Frontal cortex (tissue), 4 donors: ENCODE results near the gene H1-8. TPM values are rescaled to one million over a fixed set of nuclear protein-coding genes. Genes with fewer than 3 reads are reported as not detected.
"Not testable (repeated sequence)": the region's sequence is repeated elsewhere in the genome, so short reads cannot be mapped to it uniquely, and the experiment has no call there.

Source experiments
- DNase-seq, 2 donors: peaks; one replicate each; pipeline ENCODE4 v3.0.0; 2012; ENCODE audit warnings: low spot score in 2 of 2
- FAIRE-seq: peaks from 2 replicates; lab custom pipeline; 2012; peaks lifted over from hg19 to GRCh38; lab: Jason Lieb, UNC
- total RNA-seq: library from RNA; depleted of rRNA; stranded (reverse); fragments of >200 nt; gene quantifications from one replicate; pipeline ENCODE4 v1.2.3, GENCODE V29; 2014
- donor health status: control.
- donor health status: control.
- donor health status: control.

Gene H1-8
- total RNA-seq, 1 donor from 2014 or later: not detected

DNA sequence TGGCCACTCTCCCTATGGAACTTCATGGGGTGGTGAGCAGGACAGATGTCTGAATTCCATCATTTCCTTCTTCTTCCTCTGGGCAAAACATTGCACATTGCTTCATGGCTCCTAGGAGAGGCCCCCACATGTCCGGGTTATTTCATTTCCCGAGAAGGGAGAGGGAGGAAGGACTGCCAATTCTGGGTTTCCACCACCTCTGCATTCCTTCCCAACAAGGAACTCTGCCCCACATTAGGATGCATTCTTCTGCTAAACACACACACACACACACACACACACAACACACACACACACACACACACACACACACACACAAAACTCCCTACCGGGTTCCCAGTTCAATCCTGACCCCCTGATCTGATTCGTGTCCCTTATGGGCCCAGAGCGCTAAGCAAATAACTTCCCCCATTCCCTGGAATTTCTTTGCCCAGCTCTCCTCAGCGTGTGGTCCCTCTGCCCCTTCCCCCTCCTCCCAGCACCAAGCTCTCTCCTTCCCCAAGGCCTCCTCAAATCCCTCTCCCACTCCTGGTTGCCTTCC is 12.7 kb upstream of the H1-8 start:
- FAIRE-seq (no peak), DNase-seq (no peak)

DNA sequence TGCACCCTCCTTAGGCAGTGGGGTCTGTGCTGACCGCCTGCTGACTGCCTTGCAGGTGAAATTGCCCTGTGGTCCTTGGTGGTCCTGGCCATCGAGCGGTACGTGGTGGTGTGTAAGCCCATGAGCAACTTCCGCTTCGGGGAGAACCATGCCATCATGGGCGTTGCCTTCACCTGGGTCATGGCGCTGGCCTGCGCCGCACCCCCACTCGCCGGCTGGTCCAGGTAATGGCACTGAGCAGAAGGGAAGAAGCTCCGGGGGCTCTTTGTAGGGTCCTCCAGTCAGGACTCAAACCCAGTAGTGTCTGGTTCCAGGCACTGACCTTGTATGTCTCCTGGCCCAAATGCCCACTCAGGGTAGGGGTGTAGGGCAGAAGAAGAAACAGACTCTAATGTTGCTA is 12.2 kb upstream of the H1-8 start:
- DNase-seq (no peak), FAIRE-seq (no peak)

DNA sequence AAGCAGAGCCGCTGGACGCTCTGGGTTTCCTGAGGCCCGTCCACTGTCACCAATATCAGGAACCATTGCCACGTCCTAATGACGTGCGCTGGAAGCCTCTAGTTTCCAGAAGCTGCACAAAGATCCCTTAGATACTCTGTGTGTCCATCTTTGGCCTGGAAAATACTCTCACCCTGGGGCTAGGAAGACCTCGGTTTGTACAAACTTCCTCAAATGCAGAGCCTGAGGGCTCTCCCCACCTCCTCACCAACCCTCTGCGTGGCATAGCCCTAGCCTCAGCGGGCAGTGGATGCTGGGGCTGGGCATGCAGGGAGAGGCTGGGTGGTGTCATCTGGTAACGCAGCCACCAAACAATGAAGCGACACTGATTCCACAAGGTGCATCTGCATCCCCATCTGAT is 11.3 kb upstream of the H1-8 start:
- DNase-seq (no peak), FAIRE-seq (no peak)

DNA sequence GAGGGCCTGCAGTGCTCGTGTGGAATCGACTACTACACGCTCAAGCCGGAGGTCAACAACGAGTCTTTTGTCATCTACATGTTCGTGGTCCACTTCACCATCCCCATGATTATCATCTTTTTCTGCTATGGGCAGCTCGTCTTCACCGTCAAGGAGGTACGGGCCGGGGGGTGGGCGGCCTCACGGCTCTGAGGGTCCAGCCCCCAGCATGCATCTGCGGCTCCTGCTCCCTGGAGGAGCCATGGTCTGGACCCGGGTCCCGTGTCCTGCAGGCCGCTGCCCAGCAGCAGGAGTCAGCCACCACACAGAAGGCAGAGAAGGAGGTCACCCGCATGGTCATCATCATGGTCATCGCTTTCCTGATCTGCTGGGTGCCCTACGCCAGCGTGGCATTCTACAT is 10.7 kb upstream of the H1-8 start:
- DNase-seq: no peak
- no peak for FAIRE-seq

DNA sequence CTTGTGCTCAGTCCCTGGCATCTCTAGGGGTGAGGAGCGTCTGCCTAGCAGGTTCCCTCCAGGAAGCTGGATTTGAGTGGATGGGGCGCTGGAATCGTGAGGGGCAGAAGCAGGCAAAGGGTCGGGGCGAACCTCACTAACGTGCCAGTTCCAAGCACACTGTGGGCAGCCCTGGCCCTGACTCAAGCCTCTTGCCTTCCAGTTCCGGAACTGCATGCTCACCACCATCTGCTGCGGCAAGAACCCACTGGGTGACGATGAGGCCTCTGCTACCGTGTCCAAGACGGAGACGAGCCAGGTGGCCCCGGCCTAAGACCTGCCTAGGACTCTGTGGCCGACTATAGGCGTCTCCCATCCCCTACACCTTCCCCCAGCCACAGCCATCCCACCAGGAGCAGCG is 9.6 kb upstream of the H1-8 start:
- no peak for FAIRE-seq
- DNase-seq: no peak

DNA sequence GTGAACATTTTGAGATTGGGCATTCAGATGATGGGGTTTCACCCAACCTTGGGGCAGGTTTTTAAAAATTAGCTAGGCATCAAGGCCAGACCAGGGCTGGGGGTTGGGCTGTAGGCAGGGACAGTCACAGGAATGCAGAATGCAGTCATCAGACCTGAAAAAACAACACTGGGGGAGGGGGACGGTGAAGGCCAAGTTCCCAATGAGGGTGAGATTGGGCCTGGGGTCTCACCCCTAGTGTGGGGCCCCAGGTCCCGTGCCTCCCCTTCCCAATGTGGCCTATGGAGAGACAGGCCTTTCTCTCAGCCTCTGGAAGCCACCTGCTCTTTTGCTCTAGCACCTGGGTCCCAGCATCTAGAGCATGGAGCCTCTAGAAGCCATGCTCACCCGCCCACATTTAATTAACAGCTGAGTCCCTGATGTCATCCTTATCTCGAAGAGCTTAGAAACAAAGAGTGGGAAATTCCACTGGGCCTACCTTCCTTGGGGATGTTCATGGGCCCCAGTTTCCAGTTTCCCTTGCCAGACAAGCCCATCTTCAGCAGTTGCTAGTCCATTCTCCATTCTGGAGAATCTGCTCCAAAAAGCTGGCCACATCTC is 8.4 kb upstream of the H1-8 start:
- no peak for FAIRE-seq
- no peak for DNase-seq

DNA sequence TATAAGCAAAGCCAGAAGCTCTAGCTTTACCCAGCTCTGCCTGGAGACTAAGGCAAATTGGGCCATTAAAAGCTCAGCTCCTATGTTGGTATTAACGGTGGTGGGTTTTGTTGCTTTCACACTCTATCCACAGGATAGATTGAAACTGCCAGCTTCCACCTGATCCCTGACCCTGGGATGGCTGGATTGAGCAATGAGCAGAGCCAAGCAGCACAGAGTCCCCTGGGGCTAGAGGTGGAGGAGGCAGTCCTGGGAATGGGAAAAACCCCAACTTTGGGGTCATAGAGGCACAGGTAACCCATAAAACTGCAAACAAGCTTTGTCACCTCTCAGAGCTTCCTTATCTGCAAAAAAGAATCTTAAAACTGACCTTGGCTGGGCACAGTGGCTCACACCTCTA is 7.9 kb upstream of the H1-8 start:
- FAIRE-seq (no peak), DNase-seq (no peak)

DNA sequence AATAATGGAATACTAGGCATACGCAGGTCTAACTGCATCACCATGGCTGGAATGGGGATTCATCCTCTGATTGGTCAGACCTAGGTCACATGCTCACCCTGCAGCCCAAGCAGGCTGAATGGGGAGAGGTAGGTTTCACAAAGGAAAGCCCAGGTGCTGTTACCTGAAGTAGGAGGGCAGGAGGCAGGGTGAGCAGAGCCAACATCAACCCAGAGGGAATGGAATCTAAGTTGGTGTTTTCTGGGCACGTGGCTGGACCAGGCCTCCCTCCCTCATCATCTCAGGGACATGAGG is 6.7 kb upstream of the H1-8 start:
- FAIRE-seq (no peak), DNase-seq (no peak)

DNA sequence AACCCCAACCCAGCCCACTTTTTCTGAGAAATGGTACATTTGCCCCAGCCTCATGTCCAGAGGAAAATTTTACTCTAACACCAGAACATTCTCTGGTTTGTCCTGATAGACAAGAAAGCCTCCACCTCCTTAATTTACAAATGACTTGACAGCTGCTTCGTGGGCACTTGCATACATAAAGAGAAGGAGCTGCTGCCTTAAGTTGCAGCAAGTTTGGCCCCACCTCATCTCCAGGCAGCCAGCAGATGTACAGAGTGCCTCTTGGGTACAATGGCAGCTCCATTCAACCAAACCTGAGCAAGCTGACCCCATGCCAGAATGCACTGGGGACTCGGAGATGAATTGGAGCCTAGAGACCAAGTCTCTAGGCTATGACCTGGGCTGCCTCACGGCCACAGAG is 6.2 kb upstream of the H1-8 start:
- DNase-seq (no peak), FAIRE-seq (no peak)

DNA sequence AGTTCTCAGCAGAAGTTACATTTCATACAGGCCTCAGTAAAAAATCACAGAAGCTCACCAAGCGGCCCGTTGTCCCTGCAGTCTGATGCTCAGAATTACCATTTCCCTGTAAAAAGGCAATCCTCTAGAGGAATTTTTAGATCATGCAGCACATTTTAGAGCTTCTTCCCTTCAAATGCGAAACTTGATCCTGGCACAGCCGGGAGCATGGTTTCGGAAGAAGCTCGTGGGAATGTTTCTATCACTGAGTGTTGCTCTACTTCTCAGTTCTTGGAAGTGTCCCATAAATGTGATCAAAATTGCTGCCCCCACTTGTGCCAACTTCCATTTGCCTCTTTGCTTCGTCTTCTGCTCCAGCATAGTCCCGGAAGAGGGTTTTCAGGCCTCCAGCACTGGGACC is 3.8 kb upstream of the H1-8 start:
- DNase-seq: no peak
- no peak for FAIRE-seq

DNA sequence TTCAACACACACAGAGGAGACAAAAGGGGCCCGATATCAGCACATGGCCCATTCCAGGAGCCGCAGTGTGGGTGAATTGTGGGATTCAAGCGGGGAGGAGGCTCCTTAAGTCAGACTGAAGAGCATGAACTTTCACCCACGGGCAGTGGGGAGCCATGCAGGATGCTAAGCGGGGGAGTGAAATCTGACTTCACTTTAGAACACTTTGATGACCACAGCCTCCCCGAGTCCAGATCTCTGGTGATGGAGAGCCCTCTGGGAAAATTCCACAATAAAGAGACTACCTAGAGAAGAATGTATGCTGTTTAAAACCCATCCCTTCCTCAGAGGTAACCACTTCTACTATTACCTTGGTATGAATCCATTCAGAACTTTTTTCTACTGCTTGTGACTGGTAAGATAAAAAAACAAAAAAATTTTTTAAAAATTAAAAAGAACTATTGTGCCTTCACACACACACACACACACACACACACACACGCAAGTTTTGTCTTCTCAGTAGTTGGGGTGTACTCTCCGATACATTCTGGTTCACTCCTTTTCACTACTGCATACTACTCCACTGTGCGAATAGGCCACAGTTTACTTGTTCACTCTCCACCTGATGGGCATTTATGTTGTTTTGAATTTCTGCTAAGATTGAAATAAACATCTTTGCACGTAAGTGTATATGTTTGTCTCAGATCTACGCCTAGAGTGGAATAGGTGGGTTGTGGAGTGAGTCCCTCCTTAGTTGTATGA is 2.0 kb upstream of the H1-8 start:
- no peak for FAIRE-seq
- no peak for DNase-seq

DNA sequence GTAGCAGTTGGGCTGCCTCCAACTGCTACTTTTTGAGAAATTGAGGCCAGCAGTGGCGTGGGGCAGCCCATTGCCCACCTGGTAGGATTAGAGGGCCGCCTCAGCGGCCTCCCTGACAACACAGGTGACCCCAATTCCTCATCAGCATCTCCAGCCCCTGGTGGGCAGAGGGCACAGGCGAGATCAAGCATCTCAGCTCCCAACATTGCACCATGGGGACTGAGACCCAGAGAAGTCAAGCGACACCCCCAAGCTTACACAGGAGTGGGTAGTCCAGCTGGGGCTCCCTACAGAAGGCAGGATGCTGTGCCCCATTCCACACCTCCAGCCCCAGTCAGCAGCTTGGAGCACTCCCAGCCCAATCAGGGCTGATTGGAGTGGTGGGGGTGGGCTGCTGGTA is 228 bp upstream of the H1-8 start:
- FAIRE-seq: no peak
- DNase-seq: no peak

DNA sequence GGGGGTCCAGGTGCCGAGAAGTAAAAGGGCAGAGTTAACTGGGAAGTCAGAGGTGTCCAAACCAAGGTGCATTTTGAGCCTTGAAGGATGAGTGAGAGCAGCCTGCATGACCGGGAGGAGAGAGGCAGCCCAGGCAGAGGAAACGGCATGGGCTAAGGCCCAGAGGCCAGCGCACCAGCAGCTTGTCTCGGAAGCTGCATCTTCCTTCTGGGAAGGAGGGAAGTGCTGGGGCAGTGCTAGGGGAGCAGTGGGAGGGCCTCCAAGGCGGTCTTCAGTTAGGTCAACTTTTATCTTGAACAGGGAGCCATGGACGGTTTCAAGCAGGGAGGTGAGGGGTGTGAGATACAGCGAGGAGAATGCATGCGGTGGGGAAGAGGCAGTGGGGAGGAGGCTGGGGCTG is 1.0 kb downstream of the H1-8 start:
- FAIRE-seq (no peak), DNase-seq (no peak)

DNA sequence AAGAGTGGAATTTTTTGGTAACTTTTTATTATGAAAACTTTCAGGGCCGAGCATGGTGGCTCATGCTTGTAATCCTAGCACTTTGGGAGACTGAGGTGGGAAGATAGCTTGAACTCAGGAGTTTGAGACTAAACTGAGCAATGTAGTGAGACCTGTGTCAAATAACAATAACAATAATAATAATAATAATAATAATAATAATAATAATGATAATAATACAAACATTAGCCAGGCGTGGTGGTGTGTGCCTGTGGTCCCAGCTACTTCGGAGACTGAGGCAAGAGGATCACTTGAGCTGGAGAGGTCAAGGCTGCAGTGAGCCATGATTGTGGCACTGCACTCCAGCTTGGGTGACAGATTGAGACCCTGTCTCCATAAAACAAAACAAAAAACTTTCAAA is 3.0 kb downstream of the H1-8 start:
- not testable (repeated sequence) for FAIRE-seq, DNase-seq

DNA sequence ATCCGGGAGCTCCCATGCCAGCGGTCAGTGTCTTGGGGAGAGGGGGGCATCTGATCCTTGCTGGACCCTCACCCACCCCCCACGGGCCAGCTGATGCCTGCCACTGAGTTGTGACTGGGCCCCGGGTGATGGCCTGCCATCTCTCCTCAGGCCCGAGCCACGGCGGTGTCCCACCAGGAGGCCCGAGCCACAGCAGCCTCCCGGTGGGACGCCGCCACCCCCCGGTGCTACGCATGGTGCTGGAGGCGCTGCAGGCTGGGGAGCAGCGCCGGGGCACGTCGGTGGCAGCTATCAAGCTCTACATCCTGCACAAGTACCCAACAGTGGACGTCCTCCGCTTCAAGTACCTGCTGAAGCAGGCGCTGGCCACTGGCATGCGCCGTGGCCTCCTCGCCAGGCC is 4.3 kb downstream of the H1-8 start:
- no peak for DNase-seq
- no peak for FAIRE-seq

DNA sequence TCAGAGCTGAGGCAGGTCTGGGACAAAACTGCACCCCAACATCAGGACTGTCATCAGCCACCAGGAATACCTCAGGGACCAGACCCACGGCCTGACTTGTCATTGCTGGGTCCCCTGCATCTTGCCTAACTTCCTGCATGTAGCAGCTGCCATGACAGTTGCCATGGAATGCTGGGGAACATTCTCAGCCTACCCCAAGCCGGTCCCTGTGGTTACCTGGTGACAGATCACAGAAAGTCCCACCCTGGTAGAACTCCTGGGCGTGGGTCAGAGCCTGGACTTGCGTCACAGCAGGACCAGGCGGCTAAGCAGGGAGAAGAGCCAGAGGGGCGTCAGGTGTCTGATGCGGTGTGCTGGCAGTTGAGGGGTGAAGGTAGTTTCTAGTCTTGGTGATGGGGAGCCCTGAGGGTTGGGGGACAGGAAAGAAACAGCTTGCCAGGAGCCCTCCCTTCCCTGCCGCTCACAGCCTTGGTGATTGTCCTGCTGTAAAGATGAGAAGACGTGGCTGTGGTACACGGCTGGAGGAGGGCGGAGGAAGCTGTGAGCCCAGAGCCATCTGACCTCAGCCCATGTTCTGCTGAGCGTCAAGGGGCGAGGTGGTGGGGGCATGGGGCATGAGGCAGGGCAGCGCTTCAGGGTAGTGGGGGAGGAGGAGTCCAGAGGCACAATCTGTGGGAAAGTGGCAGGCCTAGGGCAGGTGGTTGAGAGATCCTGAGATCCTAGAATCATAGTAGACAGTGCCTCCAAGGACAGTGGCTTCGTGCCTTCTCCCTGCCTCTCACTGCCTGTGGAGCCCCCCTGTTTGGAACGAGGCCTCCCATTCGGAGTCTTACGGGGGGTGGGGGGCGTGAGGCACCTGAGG is 5.4 kb downstream of the H1-8 start:
- FAIRE-seq: no peak
- no peak for DNase-seq

DNA sequence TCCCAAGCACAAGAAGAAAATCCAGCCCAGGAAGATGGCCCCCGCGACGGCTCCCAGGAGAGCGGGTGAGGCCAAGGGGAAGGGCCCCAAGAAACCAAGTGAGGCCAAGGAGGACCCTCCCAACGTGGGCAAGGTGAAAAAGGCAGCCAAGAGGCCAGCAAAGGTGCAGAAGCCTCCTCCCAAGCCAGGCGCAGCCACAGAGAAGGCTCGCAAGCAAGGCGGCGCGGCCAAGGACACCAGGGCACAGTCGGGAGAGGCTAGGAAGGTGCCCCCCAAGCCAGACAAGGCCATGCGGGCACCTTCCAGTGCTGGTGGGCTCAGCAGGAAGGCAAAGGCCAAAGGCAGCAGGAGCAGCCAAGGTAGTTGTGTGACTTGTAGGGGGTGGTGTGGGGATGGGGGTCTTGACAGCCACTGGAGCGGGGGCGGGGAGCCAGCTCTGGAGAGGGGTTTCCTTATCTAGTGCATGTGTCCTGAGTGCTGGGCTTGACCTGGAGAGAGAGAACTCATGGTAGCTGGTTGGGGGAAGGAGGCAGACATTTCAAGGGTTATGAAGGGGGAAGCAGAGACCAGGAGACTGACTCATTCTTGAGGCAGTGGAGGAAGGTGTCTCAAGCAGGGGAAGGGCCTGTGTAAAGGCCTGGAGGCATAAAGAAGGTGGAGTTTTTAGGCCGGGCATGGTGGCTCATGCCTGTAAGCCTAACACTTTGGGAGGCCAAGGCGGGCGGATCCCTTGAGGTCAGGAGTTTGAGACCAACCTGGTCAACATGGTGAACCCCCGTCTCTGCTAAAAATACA is 6.2 kb downstream of the H1-8 start:
- FAIRE-seq: no peak
- no peak for DNase-seq

DNA sequence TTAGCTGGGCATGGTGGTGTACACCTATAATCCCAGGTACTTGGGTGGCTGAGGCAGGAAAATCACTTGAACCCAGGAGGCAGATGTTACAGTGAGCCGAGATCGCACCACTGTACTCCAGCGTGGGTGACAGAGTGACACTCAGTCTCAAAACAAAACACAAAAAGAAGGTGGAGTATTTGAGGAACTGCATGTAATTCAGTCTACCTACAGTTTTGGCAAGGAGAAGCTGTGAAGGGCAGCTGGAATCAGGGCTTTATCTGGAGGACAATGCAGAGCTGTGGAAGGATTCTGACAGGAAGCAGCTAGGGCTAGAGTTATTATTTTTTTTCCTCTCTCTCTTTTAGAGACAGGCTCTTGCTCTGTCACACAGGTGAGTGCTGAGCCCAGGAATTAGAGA is 6.8 kb downstream of the H1-8 start:
- no peak for FAIRE-seq

DNA sequence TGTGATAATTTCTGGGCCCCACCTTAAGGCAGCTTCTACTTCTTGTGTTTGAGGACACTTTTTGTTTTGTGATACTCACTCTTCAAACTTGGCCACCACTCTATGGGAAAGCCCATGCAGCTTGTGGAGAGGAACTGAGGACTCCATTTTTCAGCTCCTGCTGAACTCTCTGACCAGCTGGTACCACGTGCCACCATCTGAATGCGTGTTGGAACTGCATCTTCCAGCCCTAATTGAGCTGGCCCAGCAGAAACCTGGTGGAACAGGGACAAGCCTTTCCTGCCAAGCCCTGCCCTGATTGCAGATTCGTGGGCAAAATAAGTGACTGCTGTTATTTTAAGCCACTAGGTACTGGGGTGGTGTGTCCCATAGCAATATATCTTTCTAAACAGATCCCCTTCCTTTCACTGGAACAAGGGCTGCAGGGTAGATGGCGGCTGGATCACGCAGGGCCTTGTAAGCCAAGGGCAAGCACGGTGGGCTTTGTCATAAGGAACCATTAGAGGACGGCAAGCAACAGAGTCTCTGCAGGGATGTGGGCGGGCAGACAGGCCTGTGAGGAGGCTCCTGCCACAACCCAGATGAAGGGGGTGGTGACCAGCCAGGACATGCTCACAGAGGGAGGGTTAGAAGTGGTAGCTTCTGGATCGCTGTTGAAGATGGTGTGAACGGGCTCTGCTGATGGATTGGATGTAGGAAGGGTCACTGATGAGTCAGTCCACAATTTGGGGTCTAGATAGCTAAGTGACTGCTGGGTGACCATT is 9.5 kb downstream of the H1-8 start:
- FAIRE-seq (no peak), DNase-seq (peak in 1 of 2 donors; percentile 58)

More for the DNA sequence above, 6.8 kb downstream of the H1-8 start:
- no peak for DNase-seq

DNA sequence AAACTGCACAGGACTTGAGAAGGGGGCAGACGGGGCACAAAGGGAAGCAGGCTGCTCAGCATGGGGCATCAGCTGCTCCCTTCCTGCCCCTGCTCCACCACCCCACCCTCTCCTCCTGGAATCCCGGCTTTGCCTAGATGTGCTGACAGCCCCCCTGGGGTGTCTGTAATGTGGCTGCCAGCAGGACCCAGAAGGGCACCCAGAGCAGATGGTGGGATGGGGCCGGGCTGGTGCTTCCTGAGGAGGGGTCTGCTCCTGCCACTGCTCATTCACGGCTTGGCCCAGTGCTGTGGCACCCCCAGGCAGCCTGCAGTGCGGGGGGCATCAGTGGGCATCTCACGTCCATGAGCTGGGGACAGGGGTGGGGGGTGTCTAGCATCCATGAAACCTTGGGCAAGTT is 10.2 kb downstream of the H1-8 start:
- DNase-seq (no peak), FAIRE-seq (no peak)
